CD14-positive monocyte (primary cell): ENCODE measurements around the gene RNF5. TPM values are rescaled to one million over a fixed set of nuclear protein-coding genes. Genes with fewer than 3 reads are reported as not detected.

Experiments
- DNase-seq, 3 donors: peaks; one replicate each; pipeline ENCODE4 v3.0.0-alpha.2; 2011 to 2022
- H2AFZ ChIP-seq: 2 replicates; pipeline ENCODE4 v1.6.0; 2012; ENCODE audit warnings: mild to moderate bottlenecking, low read depth, low read length, inconsistent platforms; ENCODE audit not compliant: insufficient read depth, poor library complexity, severe bottlenecking
- H3K27ac ChIP-seq, 2 donors: 1 replicate in 1 of 2; 2 replicates in 1 of 2; pipeline ENCODE4 v1.5.1; 2012 to 2013; ENCODE audit warnings: low read length in 2 of 2, control low read depth in 1 of 2, inconsistent platforms in 1 of 2, low read depth in 1 of 2, mild to moderate bottlenecking in 1 of 2
- H3K27me3 ChIP-seq, 2 donors: one replicate each; pipeline versions ENCODE4 v1.6.0 to v1.6.1; 2011 to 2013; ENCODE audit warnings: low read length in 2 of 2; ENCODE audit not compliant: control insufficient read depth in 2 of 2, insufficient read depth in 2 of 2
- H3K36me3 ChIP-seq, 2 donors: replicated peaks in 1 of 2; 1 replicate in 1 of 2; 2 replicates in 1 of 2; pipeline versions ENCODE4 v1.5.1 to v1.6.1; 2012 to 2013; ENCODE audit warnings: low read length in 2 of 2, control low read depth in 1 of 2, inconsistent platforms in 1 of 2, mild to moderate bottlenecking in 1 of 2; ENCODE audit not compliant: insufficient read depth in 2 of 2, control insufficient read depth in 1 of 2
- H3K4me1 ChIP-seq, 2 donors: 1 replicate in 1 of 2; 2 replicates in 1 of 2; pipeline versions ENCODE4 v1.5.1 to v1.6.1; 2012 to 2013; ENCODE audit warnings: low read length in 2 of 2, control low read depth in 1 of 2, inconsistent platforms in 1 of 2, mild to moderate bottlenecking in 1 of 2, moderate library complexity in 1 of 2; ENCODE audit not compliant: insufficient read depth in 2 of 2, control insufficient read depth in 1 of 2
- H3K4me2 ChIP-seq: replicated peaks from 2 replicates; pipeline ENCODE3; 2012; ENCODE audit warnings: low read length, moderate library complexity, mild to moderate bottlenecking; ENCODE audit not compliant: poor library complexity, severe bottlenecking; ENCODE audit errors: extremely low read depth
- H3K4me3 ChIP-seq, 3 experiments: fragments of 200-600 bp in 1 of 3; sonication (generic) in 1 of 3; replicated peaks in 1 of 3; 1 replicate in 2 of 3; 2 replicates in 1 of 3; pipeline ENCODE4 v1.5.1; 2011 to 2013; ENCODE audit warnings: low read length in 3 of 3, mild to moderate bottlenecking in 3 of 3, control low read depth in 2 of 3, low read depth in 2 of 3, inconsistent platforms in 1 of 3, moderate library complexity in 1 of 3
- H3K79me2 ChIP-seq: 2 replicates; pipeline ENCODE4 v1.6.0; 2012; ENCODE audit warnings: mild to moderate bottlenecking, control low read depth, inconsistent platforms, low read length, moderate library complexity; ENCODE audit not compliant: insufficient read depth
- H3K9ac ChIP-seq: 2 replicates; pipeline ENCODE4 v1.6.0; 2017; ENCODE audit warnings: low read length, mild to moderate bottlenecking; ENCODE audit not compliant: insufficient read depth, poor library complexity, severe bottlenecking
- H3K9me3 ChIP-seq, 2 donors: replicated peaks in 1 of 2; 1 replicate in 1 of 2; 2 replicates in 1 of 2; pipeline versions ENCODE4 v1.5.1 to v1.6.1; 2012 to 2013; ENCODE audit warnings: low read length in 2 of 2, control low read depth in 1 of 2; ENCODE audit not compliant: control insufficient read depth in 1 of 2, insufficient read depth in 1 of 2
- H4K20me1 ChIP-seq: 2 replicates; pipeline ENCODE4 v1.6.0; 2012; ENCODE audit warnings: mild to moderate bottlenecking, low read length, control low read depth, moderate library complexity; ENCODE audit not compliant: insufficient read depth
- H3K27ac Mint-ChIP-seq, 7 donors: one replicate each; pipeline ENCODE4 v1.8.0; 2020; ENCODE audit warnings: mild to moderate bottlenecking in 7 of 7, mixed read lengths in 7 of 7, moderate library complexity in 6 of 7, inconsistent platforms in 2 of 7
- H3K27me3 Mint-ChIP-seq, 3 donors: one replicate each; pipeline ENCODE4 v1.8.0; 2021 to 2022; ENCODE audit warnings: low read depth in 3 of 3, mild to moderate bottlenecking in 3 of 3, mixed read lengths in 3 of 3, moderate library complexity in 3 of 3, inconsistent platforms in 1 of 3
- H3K36me3 Mint-ChIP-seq, 2 donors: one replicate each; pipeline ENCODE4 v1.8.0; 2020; ENCODE audit warnings: mixed read lengths in 2 of 2, inconsistent platforms in 1 of 2, mild to moderate bottlenecking in 1 of 2
- H3K4me1 Mint-ChIP-seq: one replicate; pipeline ENCODE4 v1.8.0; 2020; ENCODE audit warnings: mild to moderate bottlenecking, mixed read lengths
- H3K4me3 Mint-ChIP-seq, 2 donors: one replicate each; pipeline ENCODE4 v1.8.0; 2020; ENCODE audit warnings: mild to moderate bottlenecking in 2 of 2, mixed read lengths in 2 of 2, moderate library complexity in 1 of 2
- H3K9me3 Mint-ChIP-seq, 7 donors: one replicate each; pipeline ENCODE4 v1.8.0; 2020 to 2022; ENCODE audit warnings: mixed read lengths in 7 of 7, mild to moderate bottlenecking in 6 of 7, moderate library complexity in 6 of 7, inconsistent platforms in 2 of 7
- WGBS: methylation state at CpG from one replicate; pipeline ENCODE4 v1.1.5; 2013; ENCODE audit warnings: missing lambda C conversion rate; ENCODE audit not compliant: insufficient coverage; 5-methylcytosine and 5-hydroxymethylcytosine counted together
- intact Hi-C, 2 donors: fragments of 100-400 bp; cut with micrococcal nuclease; formaldehyde crosslinking; loops; one replicate each; pipeline versions ENCODE4 v1.15.0 to v1.15.1; 2023
- polyA plus RNA-seq, 3 donors: library from polyadenylated mRNA; depleted of rRNA in 1 of 3; unstranded in 2 of 3; stranded (reverse) in 1 of 3; fragments of 300-500 nt in 2 of 3; fragments of >200 nt in 1 of 3; fragmentation: Illumina TruSeq in 2 of 3; gene quantifications; 1 replicate in 2 of 3; 2 replicates in 1 of 3; pipeline ENCODE4 v1.2.3, GENCODE V29; 2012 to 2021
- TF ChIP-seq, protein P1 (sequence below): fragments of 200-600 bp; IDR thresholded peaks from one replicate; pipeline ENCODE4 v1.8.0; 2022; ENCODE audit warnings: antibody characterized with exemption, mild to moderate bottlenecking

The RNF5 gene
- polyA plus RNA-seq, 3 donors: 62.2 to 108 (median 83.5) TPM

DNA sequence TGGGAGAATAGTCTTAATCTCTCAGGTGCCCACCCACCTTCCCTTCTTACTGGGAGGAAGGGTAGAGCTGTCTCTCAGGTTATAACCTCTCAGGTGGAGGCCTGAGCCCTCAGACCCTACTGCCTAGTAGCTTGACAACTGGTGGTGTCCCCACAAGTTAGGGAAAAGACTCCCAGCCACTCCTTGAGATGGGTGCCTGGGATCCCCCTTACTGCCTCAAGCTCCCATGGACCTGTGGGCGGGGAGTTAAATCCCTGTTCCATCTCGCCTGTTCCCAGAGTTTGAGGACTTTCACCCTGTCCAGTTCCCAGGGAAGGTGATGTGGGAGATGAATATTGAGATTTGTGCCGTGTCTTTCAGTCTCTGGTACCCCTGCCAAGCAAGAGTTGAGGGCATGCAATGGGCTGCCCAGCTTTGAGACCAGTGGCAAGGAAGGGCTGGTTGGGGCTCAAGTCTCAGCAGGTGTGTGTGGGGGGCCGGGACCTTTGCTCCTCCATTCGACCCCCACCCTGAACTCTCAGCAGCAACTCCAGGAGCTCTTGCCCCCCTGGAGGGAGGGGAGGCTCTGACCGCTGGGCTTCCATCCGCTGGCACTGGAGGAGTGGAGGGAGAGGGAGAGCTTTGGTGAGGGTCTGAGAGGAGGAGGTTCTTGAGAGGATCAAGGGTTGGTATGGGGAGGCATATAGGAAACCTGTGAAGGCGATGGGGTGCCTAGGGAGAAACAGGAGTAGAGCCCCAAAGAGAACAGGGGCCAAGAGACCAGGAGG lies 12.9 kb downstream of the RNF5 start:
- H3K36me3 Mint-ChIP-seq: peaks cover 33 to 43% of the 10 kb centered on the region in 2 donors
- H3K4me1 Mint-ChIP-seq: peaks cover 72% of the 10 kb centered on the region
- Histone ChIP-seq H3K4me3 (peak overlapping the region; percentile 74 to 98 (median 81)), H4K20me1 (peaks cover 7% of the 10 kb centered on the region), H3K27me3 (no peaks in the 10 kb centered on the region), H3K27ac (peak overlapping the region; percentile 89 to 95), H3K36me3 (peaks cover 21 to 32% of the 10 kb centered on the region in 2 donors), H3K9ac (peak overlapping the region; percentile 84), H3K4me2 (peak overlapping the region; percentile 100), H3K79me2 (peaks cover 88% of the 10 kb centered on the region), H3K9me3 (no peaks in the 10 kb centered on the region), H2AFZ (no peak overlapping the region), H3K4me1 (peaks cover 70 to 76% of the 10 kb centered on the region in 2 donors)
- intact Hi-C loops: loop anchor here in 1 of 2 donors (5.0 kb wide), 1 partner anchor 59 kb away; the partner anchor contains the start of gene FKBPL
- H3K4me3 Mint-ChIP-seq: peak overlapping the region; percentile 96 to 98
- peaks cover 0 to 3% (median 0%) of the 10 kb centered on the region in 7 donors for H3K9me3 Mint-ChIP-seq
- DNase-seq: no peak
- 94% methylated on average over 2 of the region's 8 CpGs for WGBS
- TF ChIP-seq, protein P1, sequence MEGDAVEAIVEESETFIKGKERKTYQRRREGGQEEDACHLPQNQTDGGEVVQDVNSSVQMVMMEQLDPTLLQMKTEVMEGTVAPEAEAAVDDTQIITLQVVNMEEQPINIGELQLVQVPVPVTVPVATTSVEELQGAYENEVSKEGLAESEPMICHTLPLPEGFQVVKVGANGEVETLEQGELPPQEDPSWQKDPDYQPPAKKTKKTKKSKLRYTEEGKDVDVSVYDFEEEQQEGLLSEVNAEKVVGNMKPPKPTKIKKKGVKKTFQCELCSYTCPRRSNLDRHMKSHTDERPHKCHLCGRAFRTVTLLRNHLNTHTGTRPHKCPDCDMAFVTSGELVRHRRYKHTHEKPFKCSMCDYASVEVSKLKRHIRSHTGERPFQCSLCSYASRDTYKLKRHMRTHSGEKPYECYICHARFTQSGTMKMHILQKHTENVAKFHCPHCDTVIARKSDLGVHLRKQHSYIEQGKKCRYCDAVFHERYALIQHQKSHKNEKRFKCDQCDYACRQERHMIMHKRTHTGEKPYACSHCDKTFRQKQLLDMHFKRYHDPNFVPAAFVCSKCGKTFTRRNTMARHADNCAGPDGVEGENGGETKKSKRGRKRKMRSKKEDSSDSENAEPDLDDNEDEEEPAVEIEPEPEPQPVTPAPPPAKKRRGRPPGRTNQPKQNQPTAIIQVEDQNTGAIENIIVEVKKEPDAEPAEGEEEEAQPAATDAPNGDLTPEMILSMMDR: no peak
- peak overlapping the region; percentile 96 to 99 (median 98) for H3K27ac Mint-ChIP-seq
- H3K27me3 Mint-ChIP-seq: peaks cover 0 to 3% (median 2%) of the 10 kb centered on the region in 3 donors

DNA sequence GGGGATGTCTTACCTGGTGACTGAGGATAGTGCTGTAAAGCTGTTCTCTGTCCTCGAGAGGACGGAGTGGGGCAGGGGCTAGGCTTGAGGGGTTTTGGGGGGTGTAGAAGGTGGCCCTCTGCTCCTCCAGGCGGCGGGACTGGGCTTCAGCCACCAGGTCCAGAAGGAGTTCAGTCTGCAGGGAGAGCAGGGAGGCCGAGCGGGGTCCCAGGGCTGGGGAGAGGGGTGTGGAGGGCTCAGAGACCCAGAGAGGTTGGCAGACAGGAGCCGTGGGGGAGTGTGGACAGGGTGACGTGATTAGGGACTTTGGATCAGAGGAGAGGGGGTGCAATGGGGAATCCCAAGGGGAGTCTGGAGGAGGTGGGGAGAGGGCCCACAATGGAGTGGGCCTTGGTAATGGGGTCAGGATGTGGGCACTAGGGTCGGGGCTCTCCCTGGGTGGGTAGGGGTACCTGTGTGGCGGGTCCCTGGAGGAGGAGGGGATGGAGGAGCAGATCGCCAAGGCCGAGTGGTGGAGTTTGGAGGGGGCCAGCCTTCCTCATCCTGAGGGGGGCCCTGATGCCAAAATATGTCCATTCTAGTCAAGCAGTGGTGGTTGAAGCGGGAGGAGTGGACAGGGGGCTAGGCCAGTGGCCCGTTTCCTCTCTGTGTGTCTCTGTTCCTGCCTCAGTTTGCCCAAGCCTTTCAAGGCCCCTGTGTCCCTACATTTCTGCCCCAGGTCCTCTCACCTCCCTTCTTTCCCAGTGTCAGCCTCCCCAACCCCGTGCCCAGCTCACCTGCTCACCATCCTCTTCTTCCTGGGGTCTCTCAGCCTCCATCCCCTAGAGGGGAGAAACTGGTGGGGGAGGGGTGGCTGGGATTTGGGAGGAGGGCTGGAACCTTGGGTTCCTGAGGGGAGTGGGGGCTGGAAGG lies 13.7 kb downstream of the RNF5 start:
- intact Hi-C loops: loop anchor here in 1 of 2 donors (5.0 kb wide), 1 partner anchor 60 kb away; the partner anchor contains the start of gene FKBPL
- peaks cover 79% of the 10 kb centered on the region for H3K79me2 ChIP-seq
- no peak overlapping the region for H2AFZ ChIP-seq

More for the DNA sequence above, 13.7 kb downstream of the RNF5 start:
- Histone ChIP-seq H3K4me2 (peak overlapping the region; percentile 100), H3K4me3 (peak overlapping the region; percentile 74 to 98 (median 81)), H3K9me3 (no peaks in the 10 kb centered on the region), H3K9ac (peak overlapping the region; percentile 84), H3K4me1 (peaks cover 68 to 75% of the 10 kb centered on the region in 2 donors), H4K20me1 (peaks cover 7% of the 10 kb centered on the region), H3K36me3 (peaks cover 13 to 24% of the 10 kb centered on the region in 2 donors), H3K27me3 (no peaks in the 10 kb centered on the region), H3K27ac (peak overlapping the region; percentile 89 to 95)
- Mint-ChIP-seq H3K4me1 (peaks cover 68% of the 10 kb centered on the region), H3K27me3 (peaks cover 0 to 6% (median 0%) of the 10 kb centered on the region in 3 donors), H3K9me3 (peaks cover 0 to 3% (median 0%) of the 10 kb centered on the region in 7 donors), H3K4me3 (peak overlapping the region; percentile 96 to 98), H3K36me3 (peaks cover 25 to 35% of the 10 kb centered on the region in 2 donors), H3K27ac (peak overlapping the region; percentile 96 to 99 (median 98))
- 42% methylated on average over 12 of the region's 15 CpGs for WGBS
- peak in 1 of 3 donors; percentile 47 for DNase-seq
- TF ChIP-seq, protein P1: no peak
